HG03558 (cell line): ENCODE data around the gene CACNG3.
"Not testable (repeated sequence)": the region's sequence is repeated elsewhere in the genome, so short reads cannot be mapped to it uniquely, and the experiment has no call there.

Experiments used
- ATAC-seq: cut with Tn5 transposase; IDR thresholded peaks from one replicate; pipeline ENCODE4 v1.9.1; 2021; ENCODE audit warnings: moderate number of reproducible peaks; ENCODE audit not compliant: unreplicated experiment; ENCODE audit errors: extremely low read depth

Gene CACNG3

DNA sequence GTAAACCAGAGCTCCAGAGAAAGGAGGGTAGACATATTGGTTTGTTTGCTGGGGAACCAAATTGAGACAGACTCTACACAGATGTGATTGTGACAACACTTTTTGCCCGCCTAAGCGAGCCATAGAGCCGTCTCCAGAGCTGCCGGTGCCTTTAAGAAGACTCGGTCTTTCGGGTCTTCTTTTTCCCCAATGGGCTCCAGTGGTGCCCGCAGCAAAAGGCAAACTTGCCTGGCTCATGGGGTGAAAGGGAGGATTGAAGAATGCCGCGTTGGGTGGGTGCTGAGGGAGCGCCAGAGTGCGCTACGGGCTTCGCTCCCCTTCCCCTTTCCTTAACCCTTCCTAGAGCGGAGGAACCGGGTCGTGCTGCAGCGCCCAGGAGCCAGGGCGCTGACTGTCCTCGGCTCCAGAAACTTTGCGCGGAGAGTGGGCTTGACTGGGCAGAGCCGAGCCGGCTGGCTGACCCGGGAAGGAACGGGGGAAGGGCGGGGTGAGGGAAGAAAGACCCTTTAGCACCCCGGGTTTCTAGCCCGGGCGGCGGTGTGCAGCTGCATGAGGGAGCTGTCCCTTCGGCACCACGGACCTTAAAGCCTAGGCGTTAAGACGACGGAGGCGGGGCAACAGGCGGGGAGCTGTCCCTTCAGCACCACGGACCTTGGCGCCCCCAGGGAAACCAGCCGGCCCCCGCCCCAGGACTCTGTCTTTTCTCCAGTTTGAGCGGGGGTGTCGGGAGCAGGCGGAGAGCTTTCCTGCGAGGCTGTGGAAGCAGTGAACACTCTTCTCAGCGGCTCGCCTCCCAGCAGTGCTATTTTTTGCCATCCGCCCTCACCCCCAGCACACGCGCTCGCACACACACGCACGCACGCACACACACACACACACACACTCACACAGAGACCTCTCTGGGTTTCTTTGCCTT, at the start of gene CACNG3:
Gene CACNG3, plus strand, starts transcription at position 880 of the 916 bp plus-strand sequence. CDS start 420 bp downstream, outside the sequence.
- ATAC-seq, result no peak

GRCh38 chr16:24206926-24207325, 49.2 kb upstream of the CACNG3 start:
- ATAC-seq, result no peak

DNA sequence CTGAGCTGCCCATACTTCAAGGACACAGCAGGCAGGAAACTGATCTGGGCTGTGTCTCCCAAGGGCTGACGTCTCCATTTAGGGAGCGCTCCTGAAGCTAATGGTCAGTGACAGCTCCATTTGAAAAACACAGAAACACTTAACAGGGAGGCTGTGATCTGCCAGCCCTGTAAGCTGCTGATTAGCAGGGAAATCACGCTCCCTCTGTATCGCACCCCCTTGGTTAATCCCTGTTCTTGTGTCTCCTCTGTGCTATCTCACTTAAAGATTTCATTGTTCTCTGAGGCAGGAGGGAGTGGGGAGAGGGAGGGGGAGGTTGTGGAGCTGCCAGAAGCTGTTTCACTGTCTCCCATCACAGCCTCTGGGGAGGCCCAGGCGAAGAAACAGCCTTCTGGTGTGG, 47.4 kb upstream of the CACNG3 start:
- no peak for ATAC-seq

DNA sequence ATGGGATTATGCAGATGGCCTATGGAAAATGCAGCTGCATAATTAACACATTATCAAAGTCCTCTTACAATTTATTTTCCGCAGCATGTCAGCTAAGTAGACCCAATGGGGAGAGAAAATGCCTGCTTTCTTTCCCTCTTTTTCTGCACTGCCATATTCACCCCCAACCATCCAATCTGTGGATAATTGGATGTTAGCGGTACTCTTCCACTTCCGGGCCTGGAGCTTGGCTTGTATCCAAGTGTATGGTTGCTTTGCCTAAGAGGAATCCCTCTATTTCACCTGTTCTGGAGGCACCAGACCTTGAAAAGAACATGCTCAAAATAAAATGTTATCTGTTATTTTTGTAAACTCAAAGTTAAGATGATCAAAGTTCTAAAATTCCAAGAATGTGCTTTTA, 41.1 kb upstream of the CACNG3 start:
- no peak for ATAC-seq

GRCh38 chr16:24216961-24217360, 39.2 kb upstream of the CACNG3 start:
- ATAC-seq, result no peak

GRCh38 chr16:24217461-24217860, 38.7 kb upstream of the CACNG3 start:
- no peak for ATAC-seq

GRCh38 chr16:24218299-24218698, 37.8 kb upstream of the CACNG3 start:
- ATAC-seq, result no peak

GRCh38 chr16:24221219-24221618, 34.9 kb upstream of the CACNG3 start:
- no peak for ATAC-seq

DNA sequence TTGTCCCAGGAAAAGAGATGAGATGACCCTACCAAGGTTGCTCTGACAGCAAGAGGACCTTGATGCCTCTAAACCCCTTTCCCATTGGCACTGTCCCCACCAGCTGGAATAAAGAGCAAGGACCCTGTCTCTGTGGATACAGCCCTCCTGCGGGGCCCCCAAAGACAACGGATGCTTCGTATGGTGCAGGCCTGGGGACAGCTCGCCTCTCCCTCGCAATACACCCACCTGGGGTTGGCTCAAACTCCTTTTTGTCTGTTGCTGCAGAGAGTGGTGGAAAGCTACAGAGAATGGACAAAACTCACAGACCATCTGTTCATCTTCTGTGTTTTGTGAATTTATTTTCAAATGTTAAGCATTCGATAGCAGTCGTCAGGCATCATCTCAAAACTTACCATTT, 27.6 kb upstream of the CACNG3 start:
- ATAC-seq, result no peak

GRCh38 chr16:24232936-24233335, 23.2 kb upstream of the CACNG3 start:
- ATAC-seq, result no peak

- no peak for ATAC-seq
Measured at GRCh38 chr16:24234737-24235136, 21.4 kb upstream of the CACNG3 start.

DNA sequence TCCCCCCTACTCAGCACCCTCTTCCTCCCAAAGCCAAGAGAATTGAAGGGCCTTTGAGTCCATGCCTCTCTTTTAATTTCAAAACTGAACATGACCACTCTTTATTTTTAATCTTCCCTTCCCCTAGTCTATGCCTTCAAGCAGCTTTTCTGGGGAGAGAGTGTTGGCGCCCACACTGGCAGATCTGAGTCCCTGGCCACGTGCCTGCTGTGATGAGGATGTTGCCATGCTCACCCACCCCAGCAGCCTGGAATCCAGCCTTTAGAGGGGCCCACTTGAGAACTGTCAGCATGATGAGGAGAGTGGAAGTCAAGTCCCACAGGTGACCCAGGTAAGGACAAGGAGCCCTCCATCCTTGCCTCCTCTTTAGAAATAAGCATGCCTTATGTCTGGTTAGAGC, 20.3 kb upstream of the CACNG3 start:
- no peak for ATAC-seq

DNA sequence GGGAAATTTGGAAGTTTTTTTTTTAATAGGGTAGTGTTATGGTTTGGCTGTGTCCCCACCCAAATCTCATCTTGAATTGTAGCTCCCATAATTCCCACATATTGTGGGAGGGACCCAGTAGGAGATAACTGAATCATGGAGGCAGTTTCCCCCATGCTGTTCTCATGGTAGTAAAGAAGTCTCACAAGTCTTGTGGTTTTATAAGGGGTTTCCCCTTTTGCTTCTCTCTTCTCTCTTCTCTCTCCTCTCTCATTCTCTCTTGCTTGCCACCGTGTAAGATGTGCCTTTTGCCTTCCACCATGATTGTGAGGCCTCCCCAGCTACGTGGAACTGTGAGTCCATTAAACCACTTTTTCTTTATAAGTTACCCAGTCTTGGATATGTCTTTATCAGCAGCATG, 17.3 kb upstream of the CACNG3 start:
- ATAC-seq, result not testable (repeated sequence)

DNA sequence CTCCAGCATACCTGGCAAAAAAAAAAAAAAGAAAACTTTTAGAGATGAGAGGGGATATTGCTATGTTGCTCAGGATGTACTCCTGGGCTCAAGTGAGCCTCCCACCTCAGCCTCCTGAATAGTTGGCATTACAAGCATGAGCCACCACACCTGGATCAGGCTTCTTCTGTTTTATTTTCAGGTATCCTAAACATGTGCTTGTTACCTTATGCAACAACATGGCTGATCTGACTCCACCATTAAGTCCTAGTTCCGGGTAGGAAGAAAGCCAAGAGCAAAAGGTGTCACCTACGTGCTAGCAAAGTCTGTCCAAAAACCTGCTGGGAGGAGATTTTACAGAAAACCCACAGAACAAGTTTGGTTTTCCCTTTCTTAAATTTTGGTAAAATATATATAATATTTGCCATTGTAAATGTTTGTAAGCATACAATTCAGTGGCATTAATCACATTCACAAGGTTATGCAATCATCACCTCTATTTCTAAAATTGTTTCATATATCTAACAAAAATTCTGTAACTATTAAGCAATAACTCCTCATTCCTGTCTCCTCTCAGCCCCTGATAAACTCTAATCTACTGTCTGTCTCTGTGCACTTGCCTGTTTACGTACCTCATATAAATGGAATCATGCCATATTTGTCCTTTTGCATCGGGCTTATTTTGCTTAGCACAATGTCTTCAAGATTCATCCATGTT, 9.1 kb upstream of the CACNG3 start:
- ATAC-seq, result no peak

DNA sequence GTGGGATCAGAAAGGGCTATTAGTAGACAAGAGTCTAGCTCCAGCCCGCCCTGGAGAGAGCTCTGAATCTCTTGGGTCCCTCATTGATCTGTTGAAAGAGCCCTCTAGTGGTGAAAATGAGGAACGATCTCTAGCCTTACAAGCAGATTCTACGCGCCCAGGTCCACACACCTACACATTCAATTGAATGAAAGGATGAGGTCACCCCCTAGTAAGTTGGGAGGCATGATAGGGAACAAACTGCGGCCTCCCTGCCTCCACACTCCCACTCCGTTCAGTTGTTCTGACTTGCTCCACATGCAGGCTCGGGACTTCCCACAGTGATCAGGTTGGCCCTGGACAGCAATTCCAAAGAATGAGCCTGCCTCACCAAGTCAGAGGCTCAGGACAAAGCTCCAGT, 2.9 kb upstream of the CACNG3 start:
- no peak for ATAC-seq

GRCh38 chr16:24257958-24258357, 1.8 kb downstream of the CACNG3 start:
- no peak for ATAC-seq

DNA sequence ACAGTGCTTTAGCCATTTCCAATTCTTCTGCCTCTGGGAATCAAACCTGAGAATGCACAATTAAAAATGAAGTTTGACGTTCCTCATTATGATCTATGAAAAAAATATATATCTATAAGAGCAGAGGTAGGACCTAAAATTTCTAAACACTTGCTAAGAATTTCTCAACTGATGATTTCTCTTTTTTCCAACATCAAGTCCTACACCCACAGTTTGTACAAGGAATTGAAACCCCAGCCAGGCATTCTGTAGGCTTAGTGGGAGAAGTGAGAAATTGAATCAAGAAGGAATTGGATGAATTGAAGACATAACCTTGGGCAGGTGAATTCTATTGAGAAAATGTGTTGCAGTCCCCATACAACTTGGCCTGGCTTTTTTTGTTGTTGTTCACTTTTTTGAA, 2.7 kb downstream of the CACNG3 start:
- ATAC-seq, result no peak

DNA sequence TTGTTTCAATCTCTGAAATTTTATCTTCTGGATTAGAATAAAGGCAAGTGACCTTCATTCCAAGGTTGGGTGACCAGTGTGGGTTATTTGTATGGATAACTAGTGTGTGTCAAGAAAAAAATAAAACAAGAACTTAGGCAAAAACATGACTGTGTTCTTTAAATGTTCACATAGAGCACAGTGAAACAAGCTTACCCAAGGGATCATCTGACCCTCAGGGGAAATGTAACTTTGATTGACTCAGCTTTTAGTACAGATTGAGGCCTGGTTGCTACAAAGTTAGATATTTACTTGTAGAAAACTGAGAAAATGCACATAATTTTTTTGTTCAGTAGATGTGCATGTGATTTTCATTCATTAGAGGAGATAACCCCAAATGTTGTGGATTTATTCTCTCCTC, 6.7 kb downstream of the CACNG3 start:
- no peak for ATAC-seq

DNA sequence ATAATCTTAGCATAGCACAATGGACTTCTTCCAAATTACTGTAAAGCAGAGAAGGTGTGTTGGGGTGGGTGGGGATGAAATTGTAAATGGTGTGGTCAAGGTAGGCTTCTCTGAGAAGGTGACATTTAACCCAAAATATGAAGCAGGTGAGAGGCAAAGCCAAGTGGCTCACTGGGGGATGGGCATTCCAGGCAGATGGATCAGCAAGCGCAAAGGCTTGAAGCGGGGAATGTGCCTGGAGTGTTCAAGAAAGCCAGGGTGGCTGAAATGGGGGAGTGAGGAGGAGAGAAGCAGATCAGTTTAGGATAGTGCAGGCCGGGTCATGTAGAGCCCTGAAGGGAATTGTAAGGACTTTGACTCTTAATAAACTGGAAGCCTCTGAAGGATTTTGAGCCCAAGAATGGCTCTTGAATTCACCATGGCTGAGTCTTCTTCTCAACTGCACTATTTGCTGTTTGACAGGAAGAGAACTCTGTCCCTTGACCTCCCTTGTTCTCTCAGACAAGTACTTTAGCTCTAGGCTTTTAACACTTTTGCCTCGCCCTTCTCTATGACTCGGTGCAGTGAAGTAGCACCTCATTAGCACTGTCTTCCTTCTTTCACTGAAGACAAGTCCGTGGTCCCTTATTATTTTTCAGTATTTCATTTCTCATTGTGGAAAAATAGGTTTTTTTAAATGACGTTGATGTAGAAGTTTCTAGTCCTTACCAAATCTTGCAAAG, 14.7 kb downstream of the CACNG3 start:
- no peak for ATAC-seq

- ATAC-seq, result no peak
Measured at GRCh38 chr16:24272379-24272778, 16.2 kb downstream of the CACNG3 start.
